ENCODE measurements around the gene MAP3K4. TPM values are rescaled to one million over a fixed set of nuclear protein-coding genes. Genes with fewer than 3 reads are reported as not detected.
"Not testable (repeated sequence)": the region's sequence is repeated elsewhere in the genome, so short reads cannot be mapped to it uniquely, and the experiment has no call there.

The MAP3K4 gene
- total and polyA plus RNA-seq, 10 donors = 11.4 to 65.5 (median 37.0) TPM

DNA sequence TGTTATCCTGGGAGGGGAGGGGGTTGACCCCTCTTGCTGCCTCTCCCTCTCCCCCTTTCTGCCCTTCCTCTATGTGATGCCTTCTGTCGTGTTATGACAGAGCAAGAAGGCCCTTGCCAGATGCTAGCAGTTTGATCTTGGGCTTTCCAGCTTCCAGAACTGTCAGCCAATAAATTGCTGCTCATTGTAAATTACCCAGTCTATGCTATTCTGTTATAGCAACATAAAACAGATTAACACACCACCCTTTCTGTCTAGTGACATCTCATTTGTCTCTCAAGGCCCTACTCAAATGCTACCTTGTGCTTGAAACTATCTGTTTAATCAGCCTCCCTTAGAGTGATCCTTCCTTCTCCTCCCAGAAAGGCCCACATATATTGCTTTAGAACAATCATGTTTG, 16.4 kb upstream of the MAP3K4 start:
- WGBS, 5 donors = 56 to 85% (median 67%) methylated on average over 1 of the region's 1 CpG
- Histone ChIP-seq H3K36me3 (no peaks in the 10 kb centered on the region), H3K4me1 (peaks cover 0 to 4% (median 0%) of the 10 kb centered on the region in 6 donors), H3K4me3 (no peak overlapping the region), H3K27ac (no peak overlapping the region), H3K9me3 (no peaks in the 10 kb centered on the region), H3K27me3 (replicated peaks in 1 of 7) (peaks cover 0 to 6% (median 0%) of the 10 kb centered on the region in 7 donors)
- no peak for DNase-seq
- intact Hi-C loops (cut with DNase I; ENCODE audit: low total_unique reads) = no loop called here
- TF ChIP-seq POLR2AphosphoS5 (IDR thresholded peaks at IDR 0.05) (no peak), POLR2A (IDR thresholded peaks at IDR 0.05) (no peak)
- TF ChIP-seq, protein P1, sequence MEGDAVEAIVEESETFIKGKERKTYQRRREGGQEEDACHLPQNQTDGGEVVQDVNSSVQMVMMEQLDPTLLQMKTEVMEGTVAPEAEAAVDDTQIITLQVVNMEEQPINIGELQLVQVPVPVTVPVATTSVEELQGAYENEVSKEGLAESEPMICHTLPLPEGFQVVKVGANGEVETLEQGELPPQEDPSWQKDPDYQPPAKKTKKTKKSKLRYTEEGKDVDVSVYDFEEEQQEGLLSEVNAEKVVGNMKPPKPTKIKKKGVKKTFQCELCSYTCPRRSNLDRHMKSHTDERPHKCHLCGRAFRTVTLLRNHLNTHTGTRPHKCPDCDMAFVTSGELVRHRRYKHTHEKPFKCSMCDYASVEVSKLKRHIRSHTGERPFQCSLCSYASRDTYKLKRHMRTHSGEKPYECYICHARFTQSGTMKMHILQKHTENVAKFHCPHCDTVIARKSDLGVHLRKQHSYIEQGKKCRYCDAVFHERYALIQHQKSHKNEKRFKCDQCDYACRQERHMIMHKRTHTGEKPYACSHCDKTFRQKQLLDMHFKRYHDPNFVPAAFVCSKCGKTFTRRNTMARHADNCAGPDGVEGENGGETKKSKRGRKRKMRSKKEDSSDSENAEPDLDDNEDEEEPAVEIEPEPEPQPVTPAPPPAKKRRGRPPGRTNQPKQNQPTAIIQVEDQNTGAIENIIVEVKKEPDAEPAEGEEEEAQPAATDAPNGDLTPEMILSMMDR (IDR thresholded peaks at IDR 0.05 in 8 of 11, conservative IDR thresholded peaks at IDR 0.05 in 3 of 11) = no peak

DNA sequence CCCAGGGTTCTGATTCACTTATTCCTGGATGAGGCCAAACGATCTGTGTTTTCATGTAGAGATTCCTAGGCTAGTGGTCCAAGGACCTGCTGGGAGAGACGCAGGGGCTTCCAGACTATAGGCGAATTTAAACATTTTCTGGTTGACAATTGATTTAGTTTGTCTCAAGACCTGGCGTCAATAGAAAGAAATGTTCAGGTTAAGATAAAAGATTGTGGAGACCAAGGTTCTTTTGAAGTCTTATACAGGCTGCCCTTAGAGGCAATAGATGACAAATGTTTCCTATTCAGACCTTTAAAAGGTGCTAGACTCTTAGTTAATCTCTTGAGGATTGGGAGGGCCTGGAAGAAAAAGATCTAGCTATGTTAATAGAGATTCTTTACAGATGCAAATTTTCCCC, 15.6 kb upstream of the MAP3K4 start:
- intact Hi-C loops (cut with DNase I; ENCODE audit: low total_unique reads); DNase-seq; H3K27ac ChIP-seq; H3K4me1 ChIP-seq; H3K4me3 ChIP-seq; H3K27me3 ChIP-seq (replicated peaks in 1 of 7); H3K36me3 ChIP-seq; H3K9me3 ChIP-seq: not testable (repeated sequence)
- WGBS, 5 donors = 82 to 91% (median 86%) methylated on average over 4 of the region's 4 CpGs

DNA sequence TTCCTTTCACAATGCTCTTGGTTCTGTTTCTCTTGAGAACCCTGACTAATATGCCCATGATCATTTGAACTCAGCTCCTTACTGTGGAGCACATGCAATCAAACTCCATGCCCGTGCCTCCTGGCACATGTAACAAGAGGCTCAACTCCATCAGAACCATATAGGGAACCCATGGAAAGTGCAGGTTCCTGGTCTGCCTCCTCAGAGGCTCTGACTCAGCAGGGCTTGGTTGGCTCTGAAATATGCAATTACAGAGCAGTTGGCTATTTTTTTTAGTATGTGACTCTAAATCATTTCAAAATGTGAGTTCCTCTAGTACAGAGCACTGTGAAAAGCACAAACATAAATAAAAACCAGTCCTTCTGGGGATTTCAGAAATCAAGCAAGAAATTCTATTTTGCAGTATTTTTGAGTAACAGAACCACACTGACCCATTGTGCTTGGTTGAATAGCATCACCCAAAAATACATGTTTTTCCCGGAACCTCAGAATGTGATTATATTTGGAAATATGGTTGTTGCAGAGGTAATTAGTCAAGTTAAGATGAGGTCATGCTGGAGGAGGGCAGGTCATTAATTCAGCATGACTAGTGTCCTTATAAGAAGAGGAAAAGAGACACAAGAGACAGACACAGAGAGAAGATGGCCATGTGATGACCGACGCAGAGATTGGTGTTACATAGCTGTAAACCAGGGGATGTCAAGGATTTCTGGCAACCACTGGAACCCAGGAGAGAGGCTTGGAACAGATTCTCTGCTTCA, 13.2 kb upstream of the MAP3K4 start:
- no peak for DNase-seq
- no peak overlapping the region for H3K4me3 ChIP-seq
- H3K36me3 ChIP-seq = no peaks in the 10 kb centered on the region
- 81 to 90% (median 83%) methylated on average over 4 of the region's 4 CpGs for WGBS, 5 donors
- intact Hi-C loops (cut with DNase I; ENCODE audit: low total_unique reads) = no loop called here
- TF ChIP-seq, protein P1 (IDR thresholded peaks at IDR 0.05 in 8 of 11, conservative IDR thresholded peaks at IDR 0.05 in 3 of 11) = no peak
- TF ChIP-seq POLR2AphosphoS5 (IDR thresholded peaks at IDR 0.05) (no peak), POLR2A (IDR thresholded peaks at IDR 0.05) (no peak)
- peaks cover 0 to 4% (median 0%) of the 10 kb centered on the region in 6 donors for H3K4me1 ChIP-seq
- no peaks in the 10 kb centered on the region for H3K27me3 ChIP-seq (replicated peaks in 1 of 7)
- no peak overlapping the region for H3K27ac ChIP-seq
- peaks cover 0 to 13% (median 8%) of the 10 kb centered on the region in 8 donors for H3K9me3 ChIP-seq

DNA sequence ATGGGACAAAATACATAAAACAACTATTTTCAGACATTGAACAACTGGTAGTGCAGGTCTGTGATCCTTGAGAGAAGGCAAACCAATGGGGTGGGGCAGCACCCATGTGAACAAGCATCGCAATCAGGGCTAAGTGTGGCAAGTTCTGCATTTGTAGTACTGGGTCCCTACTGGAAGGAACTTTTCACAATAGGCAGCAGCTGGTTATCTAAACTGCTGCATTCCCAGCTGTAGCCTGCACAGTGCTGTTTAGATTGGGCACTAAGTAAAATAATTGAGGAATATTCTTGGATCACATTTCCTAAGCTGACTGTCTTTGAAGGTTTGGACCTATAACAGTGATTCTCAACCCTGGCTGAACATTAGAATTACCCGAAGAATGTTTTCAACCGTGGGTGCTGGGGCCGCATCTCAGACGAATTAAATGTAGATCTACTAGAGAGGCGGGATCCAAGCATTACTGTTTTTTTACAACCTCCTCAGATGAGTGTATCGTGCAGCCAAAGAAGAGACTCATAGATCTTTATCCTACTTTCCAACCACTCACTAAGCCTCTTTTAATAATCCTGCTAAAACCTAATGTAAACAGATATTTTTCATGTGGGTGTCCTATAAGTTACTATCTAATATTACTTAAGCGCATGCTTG, 12.4 kb upstream of the MAP3K4 start:
- H3K27me3 ChIP-seq (replicated peaks in 1 of 7) = no peaks in the 10 kb centered on the region
- no peak for DNase-seq
- 79 to 92% (median 83%) methylated on average over 8 of the region's 8 CpGs for WGBS, 5 donors

DNA sequence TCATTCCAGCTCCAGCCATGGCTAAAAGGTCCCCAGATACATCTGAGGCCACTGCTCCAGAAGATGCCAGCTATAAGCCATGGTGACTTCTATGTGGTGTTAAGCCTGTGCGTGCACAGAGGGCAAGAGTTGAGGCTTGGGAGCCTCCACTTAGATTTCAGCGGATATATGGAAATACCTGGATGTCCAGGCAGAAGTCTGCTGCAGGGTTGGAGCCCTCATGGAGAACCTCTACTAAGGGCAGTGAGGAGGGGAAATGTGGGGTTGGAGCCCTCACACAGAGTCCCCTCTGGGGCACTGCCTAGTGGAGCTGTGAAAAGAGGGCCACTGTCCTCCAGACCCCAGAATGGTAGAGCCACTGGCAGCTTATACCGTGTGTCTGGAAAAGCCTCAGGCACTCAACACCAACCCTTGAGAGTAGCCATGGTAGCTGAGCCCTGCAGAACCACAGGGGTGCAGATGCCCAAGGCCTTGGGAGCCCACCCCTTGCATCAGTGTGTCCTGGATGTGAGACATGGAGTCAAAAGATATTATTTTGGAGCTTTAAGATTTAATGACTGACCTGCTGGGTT, 8.1 kb upstream of the MAP3K4 start:
- H3K4me1 ChIP-seq; H3K27ac ChIP-seq; H3K36me3 ChIP-seq; H3K4me3 ChIP-seq; intact Hi-C loops (cut with DNase I; ENCODE audit: low total_unique reads); H3K27me3 ChIP-seq (replicated peaks in 1 of 7); DNase-seq: not testable (repeated sequence)
- peaks cover 3 to 33% (median 23%) of the 10 kb centered on the region in 8 donors for H3K9me3 ChIP-seq
- 93 to 100% (median 97%) methylated on average over 3 of the region's 3 CpGs for WGBS, 5 donors

More for the DNA sequence above, 12.4 kb upstream of the MAP3K4 start:
- H3K27ac ChIP-seq = no peak overlapping the region
- no peaks in the 10 kb centered on the region for H3K36me3 ChIP-seq
- H3K4me1 ChIP-seq = peaks cover 0 to 4% (median 0%) of the 10 kb centered on the region in 6 donors
- TF ChIP-seq, protein P1 (IDR thresholded peaks at IDR 0.05 in 8 of 11, conservative IDR thresholded peaks at IDR 0.05 in 3 of 11) = no peak
- TF ChIP-seq POLR2AphosphoS5 (IDR thresholded peaks at IDR 0.05) (no peak), POLR2A (IDR thresholded peaks at IDR 0.05) (no peak)
- intact Hi-C loops (cut with DNase I; ENCODE audit: low total_unique reads) = no loop called here
- H3K9me3 ChIP-seq = peaks cover 3 to 21% (median 17%) of the 10 kb centered on the region in 8 donors
- no peak overlapping the region for H3K4me3 ChIP-seq

Data from spleen (tissue), 11 donors.